ENCODE data around the gene GRHL3.
A peak's percentile ranks its signal among the peaks of the same experiment; 100 is the strongest.

The GRHL3 gene

DNA sequence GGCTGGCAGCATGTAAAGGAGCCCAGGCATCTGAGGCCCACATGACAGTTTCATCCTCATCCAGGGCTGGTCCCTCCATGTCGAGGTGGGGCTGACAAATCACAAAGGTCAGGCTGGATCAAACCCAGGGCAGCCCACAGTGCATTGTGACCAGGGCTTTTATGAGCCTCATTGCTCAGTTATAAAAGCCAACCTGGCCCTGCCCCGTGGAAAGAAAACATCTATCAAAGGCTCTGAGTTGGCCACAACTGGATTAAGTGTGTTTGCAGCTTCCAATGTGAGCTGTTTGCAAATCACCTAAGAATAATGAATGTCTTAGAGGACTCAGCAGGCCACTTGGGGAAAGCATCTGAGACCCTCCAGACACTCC lies 45.4 kb downstream of the GRHL3 start:
- no peak overlapping the region for H3K4me3 ChIP-seq (ENCODE audit: low read length)
- DNase-seq (ENCODE audit: low read depth) = no peak
- TF ChIP-seq CTCF (IDR thresholded peaks at IDR 0.05; ENCODE audit: insufficient read depth, low read depth, low read length, missing control alignments) = no peak

- no peak for TF ChIP-seq CTCF (IDR thresholded peaks at IDR 0.05; ENCODE audit: insufficient read depth, low read depth, low read length, missing control alignments)
- peak; percentile 98 for DNase-seq (ENCODE audit: low read depth)
- no peak overlapping the region for H3K4me3 ChIP-seq (ENCODE audit: low read length)
Measured at GRCh38 chr1:24364975-24365678, 46.0 kb downstream of the GRHL3 start.

- no peak overlapping the region for H3K4me3 ChIP-seq (ENCODE audit: low read length)
- no peak for TF ChIP-seq CTCF (IDR thresholded peaks at IDR 0.05; ENCODE audit: insufficient read depth, low read depth, low read length, missing control alignments)
- no peak for DNase-seq (ENCODE audit: low read depth)
Measured at GRCh38 chr1:24366707-24367106, 47.5 kb downstream of the GRHL3 start.

DNA sequence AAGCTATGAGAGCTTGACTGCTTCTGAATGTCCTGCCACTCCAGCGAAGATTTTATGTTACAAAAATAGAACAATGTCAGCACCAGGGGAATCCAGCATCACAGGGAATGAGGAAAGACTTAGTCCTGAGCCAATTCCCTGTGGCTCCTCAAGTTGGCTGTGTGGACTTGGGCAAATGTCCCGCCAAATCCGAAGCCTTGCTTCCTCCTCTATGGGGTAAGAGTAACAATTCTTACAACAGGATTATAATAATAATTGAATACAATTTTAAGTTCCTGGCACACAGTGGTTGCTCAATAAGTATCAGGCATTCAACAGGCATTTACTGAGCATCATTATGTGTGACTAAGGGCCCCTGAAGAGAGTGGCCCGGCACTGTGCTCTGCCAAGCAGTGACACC lies 50.0 kb downstream of the GRHL3 start:
- TF ChIP-seq CTCF (IDR thresholded peaks at IDR 0.05; ENCODE audit: insufficient read depth, low read depth, low read length, missing control alignments) = no peak
- no peak overlapping the region for H3K4me3 ChIP-seq (ENCODE audit: low read length)
- DNase-seq (ENCODE audit: low read depth) = peak; percentile 51

GRCh38 chr1:24369801-24370200 lies 50.6 kb downstream of the GRHL3 start:
- TF ChIP-seq CTCF (IDR thresholded peaks at IDR 0.05; ENCODE audit: insufficient read depth, low read depth, low read length, missing control alignments) = no peak
- H3K4me3 ChIP-seq (ENCODE audit: low read length) = no peak overlapping the region
- no peak for DNase-seq (ENCODE audit: low read depth)

- TF ChIP-seq CTCF (IDR thresholded peaks at IDR 0.05; ENCODE audit: insufficient read depth, low read depth, low read length, missing control alignments) = no peak
- H3K4me3 ChIP-seq (ENCODE audit: low read length) = no peak overlapping the region
- no peak for DNase-seq (ENCODE audit: low read depth)
Measured at GRCh38 chr1:24373044-24373443, 53.9 kb downstream of the GRHL3 start.

DNA sequence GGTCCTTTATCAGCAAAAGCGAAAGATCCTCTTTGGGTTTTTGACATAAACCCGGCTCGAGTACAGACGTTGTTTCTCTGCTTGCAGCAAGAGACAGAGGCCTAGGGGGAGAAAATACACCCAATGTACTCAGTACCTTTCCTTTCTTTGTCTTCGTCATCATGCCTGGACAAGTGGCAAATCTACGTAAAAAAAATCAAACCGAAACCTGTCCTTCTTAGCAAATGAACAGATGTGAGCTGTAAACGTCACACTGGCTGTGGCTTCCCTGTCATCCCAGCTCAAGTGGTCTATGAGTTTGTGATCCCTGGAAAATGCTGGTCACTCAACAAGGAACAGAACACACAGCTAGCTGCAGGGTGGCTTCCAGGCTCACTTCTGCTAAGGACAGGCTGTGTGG lies 54.6 kb downstream of the GRHL3 start:
- no peak for TF ChIP-seq CTCF (IDR thresholded peaks at IDR 0.05; ENCODE audit: insufficient read depth, low read depth, low read length, missing control alignments)
- H3K4me3 ChIP-seq (ENCODE audit: low read length) = no peak overlapping the region
- DNase-seq (ENCODE audit: low read depth) = peak; percentile 73

All from epithelial cell of esophagus (primary cell).